Hepatocyte (in vitro differentiated cells): ENCODE data around the gene SRMS. TPM values are rescaled to one million over a fixed set of nuclear protein-coding genes. Genes with fewer than 3 reads are reported as not detected.

ENCODE experiments used
- DNase-seq: peaks from one replicate; pipeline ENCODE4 v3.0.0-alpha.2; 2016; ENCODE audit warnings: low spot score
- H2AFZ ChIP-seq: fragments of 200-600 bp; sonication (generic); 2 replicates; pipeline ENCODE4 v1.6.0; 2016; ENCODE audit warnings: antibody characterized with exemption, mild to moderate bottlenecking
- H3K27ac ChIP-seq: fragments of 200-600 bp; sonication (generic); 2 replicates; pipeline ENCODE4 v1.5.1; 2016; ENCODE audit warnings: mild to moderate bottlenecking
- H3K27me3 ChIP-seq: fragments of 200-600 bp; sonication (generic); 2 replicates; pipeline ENCODE4 v1.6.1; 2016
- H3K36me3 ChIP-seq: fragments of 200-600 bp; sonication (generic); replicated peaks from 2 replicates; pipeline ENCODE4 v1.5.1; 2016; ENCODE audit warnings: low read depth; ENCODE audit not compliant: insufficient read depth
- H3K4me1 ChIP-seq: fragments of 200-600 bp; sonication (generic); 2 replicates; pipeline ENCODE4 v1.5.1; 2016; ENCODE audit warnings: mild to moderate bottlenecking, moderate library complexity; ENCODE audit not compliant: insufficient read depth
- H3K4me2 ChIP-seq: fragments of 200-600 bp; sonication (generic); 2 replicates; pipeline ENCODE4 v1.6.0; 2016
- H3K4me3 ChIP-seq: fragments of 200-600 bp; sonication (generic); 2 replicates; pipeline ENCODE4 v1.5.1; 2016; ENCODE audit warnings: mild to moderate bottlenecking
- H3K79me2 ChIP-seq: fragments of 200-600 bp; sonication (generic); 2 replicates; pipeline ENCODE4 v1.6.0; 2017; ENCODE audit warnings: mild to moderate bottlenecking
- H3K9me2 ChIP-seq: fragments of 200-600 bp; sonication (generic); replicated peaks from 2 replicates; pipeline ENCODE4 v1.6.0; 2017; ENCODE audit warnings: mild to moderate bottlenecking; ENCODE audit not compliant: insufficient read depth
- H3K9me3 ChIP-seq: fragments of 200-600 bp; sonication (generic); 2 replicates; pipeline ENCODE4 v1.5.1; 2016; ENCODE audit warnings: low read depth, mild to moderate bottlenecking
- H4K20me1 ChIP-seq: fragments of 200-600 bp; sonication (generic); 2 replicates; pipeline ENCODE4 v1.6.0; 2016; ENCODE audit warnings: mild to moderate bottlenecking; ENCODE audit not compliant: insufficient read depth, poor library complexity, severe bottlenecking
- EZH2 ChIP-seq: fragments of 200-600 bp; sonication (generic); IDR thresholded peaks from 2 replicates; pipeline ENCODE4 v1.6.1; 2016; ENCODE audit warnings: antibody characterized with exemption, mild to moderate bottlenecking, borderline replicate concordance
- EZH2phosphoT487 ChIP-seq: fragments of 200-600 bp; sonication (generic); IDR thresholded peaks from one replicate; pipeline ENCODE4 v1.6.1; 2018; ENCODE audit warnings: antibody characterized with exemption, mild to moderate bottlenecking, low read depth, moderate library complexity; ENCODE audit not compliant: unreplicated experiment, severe bottlenecking
- WGBS: methylation state at CpG from one replicate; pipeline ENCODE4 v1.1.6; 2016; ENCODE audit warnings: low lambda C conversion rate; ENCODE audit errors: missing lambda C conversion rate; 5-methylcytosine and 5-hydroxymethylcytosine counted together
- polyA plus RNA-seq: library from polyadenylated mRNA; unstranded; fragments of >200 nt; fragmentation: Nextera tagmentation; extraction: Ambion mirVana; gene quantifications from 2 replicates; pipeline ENCODE4 v1.2.1, GENCODE V29; 2016
- total RNA-seq: library from RNA; depleted of rRNA; stranded (reverse); fragments of >200 nt; gene quantifications from 2 replicates; pipeline ENCODE4 v1.2.3, GENCODE V29; 2014
- TF ChIP-seq, protein P1 (sequence below): fragments of 200-600 bp; sonication (generic); IDR thresholded peaks from 2 replicates; pipeline ENCODE4 v1.5.1; 2016; ENCODE audit warnings: antibody characterized with exemption, mild to moderate bottlenecking; ENCODE audit not compliant: poor library complexity

Gene SRMS
- total and polyA plus RNA-seq, 2 experiments from 2014 or later, result not detected

DNA sequence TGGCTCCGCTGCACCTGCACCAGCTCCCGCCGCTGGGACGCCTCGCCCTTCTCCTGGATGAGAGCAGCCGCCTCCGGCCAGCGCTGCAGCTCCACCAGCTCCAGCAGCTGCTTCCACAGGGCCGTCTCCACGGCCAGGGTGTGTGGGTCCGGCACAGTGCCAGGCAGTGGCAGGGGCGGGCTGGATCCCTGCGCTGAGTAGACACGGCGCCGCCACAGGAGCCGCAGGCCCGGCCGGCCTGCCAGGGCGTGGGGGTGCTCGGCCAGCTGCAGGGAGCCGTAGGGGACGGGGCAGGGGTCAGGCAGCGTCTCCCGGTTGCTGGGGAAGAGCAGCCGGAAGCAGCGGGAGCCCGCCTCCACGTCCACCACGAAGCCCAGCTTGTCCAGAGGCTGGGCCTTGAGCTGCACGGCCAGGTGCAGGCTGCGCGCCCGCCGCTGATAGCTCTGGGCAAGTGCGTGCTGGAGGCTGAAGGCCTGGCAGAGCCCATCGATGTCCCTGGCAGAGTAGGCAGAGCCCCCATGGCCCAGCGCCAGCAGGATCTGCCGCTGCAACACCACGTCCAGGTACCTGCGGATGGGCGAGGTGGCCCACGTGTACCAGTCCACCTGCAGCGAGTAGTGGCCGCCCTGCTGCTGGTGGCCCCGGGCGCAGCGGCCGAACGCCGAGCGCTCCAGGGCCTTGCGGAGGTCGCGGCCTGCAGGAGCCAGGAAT lies 15.8 kb upstream of the SRMS start:
- Histone ChIP-seq H3K79me2 (no peaks in the 10 kb centered on the region), H3K4me3 (no peak overlapping the region), H3K27me3 (no peaks in the 10 kb centered on the region), H3K9me2 (no peaks in the 10 kb centered on the region), H3K27ac (no peak overlapping the region), H2AFZ (no peak overlapping the region), H4K20me1 (no peaks in the 10 kb centered on the region), H3K4me2 (no peak overlapping the region), H3K36me3 (no peaks in the 10 kb centered on the region), H3K4me1 (no peaks in the 10 kb centered on the region), H3K9me3 (no peaks in the 10 kb centered on the region)
- TF ChIP-seq, protein P1, sequence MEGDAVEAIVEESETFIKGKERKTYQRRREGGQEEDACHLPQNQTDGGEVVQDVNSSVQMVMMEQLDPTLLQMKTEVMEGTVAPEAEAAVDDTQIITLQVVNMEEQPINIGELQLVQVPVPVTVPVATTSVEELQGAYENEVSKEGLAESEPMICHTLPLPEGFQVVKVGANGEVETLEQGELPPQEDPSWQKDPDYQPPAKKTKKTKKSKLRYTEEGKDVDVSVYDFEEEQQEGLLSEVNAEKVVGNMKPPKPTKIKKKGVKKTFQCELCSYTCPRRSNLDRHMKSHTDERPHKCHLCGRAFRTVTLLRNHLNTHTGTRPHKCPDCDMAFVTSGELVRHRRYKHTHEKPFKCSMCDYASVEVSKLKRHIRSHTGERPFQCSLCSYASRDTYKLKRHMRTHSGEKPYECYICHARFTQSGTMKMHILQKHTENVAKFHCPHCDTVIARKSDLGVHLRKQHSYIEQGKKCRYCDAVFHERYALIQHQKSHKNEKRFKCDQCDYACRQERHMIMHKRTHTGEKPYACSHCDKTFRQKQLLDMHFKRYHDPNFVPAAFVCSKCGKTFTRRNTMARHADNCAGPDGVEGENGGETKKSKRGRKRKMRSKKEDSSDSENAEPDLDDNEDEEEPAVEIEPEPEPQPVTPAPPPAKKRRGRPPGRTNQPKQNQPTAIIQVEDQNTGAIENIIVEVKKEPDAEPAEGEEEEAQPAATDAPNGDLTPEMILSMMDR, result no peak
- TF ChIP-seq EZH2 (no peak), EZH2phosphoT487 (no peak)
- WGBS, result 97% methylated on average over 53 of the region's 55 CpGs
- DNase-seq, result no peak

DNA sequence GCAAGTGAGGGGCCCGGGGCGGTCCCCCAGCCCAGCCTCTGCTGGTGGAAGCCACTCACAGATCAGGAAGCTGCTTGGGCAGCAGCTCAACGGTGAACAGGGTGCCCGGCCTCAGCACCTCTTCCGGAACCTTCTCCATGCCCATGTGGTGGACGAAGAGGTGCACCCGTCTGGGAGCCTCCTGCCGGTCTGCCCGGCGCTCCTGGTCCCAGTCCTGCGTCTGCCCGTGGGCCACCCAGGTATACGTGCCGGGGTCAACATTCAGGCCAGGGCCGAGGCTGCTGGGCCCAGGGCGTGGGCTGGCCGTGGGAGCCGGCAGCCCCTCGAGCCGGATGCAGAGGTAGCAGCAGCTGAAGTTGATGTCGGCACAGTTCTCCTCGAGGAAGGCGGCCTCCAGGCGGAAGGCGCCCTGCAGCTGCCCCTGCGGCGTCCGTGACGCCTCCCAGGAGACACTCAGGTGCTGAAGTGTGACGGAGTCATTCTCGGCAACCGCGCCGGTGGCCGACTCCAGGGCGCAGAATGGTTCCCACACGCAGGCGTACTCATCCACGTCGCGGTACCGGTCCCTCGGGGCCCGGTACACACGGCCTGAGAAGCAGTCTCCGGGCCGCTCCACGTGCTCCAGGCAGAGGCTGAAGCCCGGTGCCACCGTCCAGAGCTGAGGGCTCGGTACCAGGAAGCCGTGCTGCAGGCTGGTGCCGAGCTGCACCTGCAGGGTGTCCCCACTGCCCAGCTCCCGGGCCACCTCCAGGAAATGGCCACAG lies 15.1 kb upstream of the SRMS start:
- no peaks in the 10 kb centered on the region for H3K27me3 ChIP-seq
- no peak for DNase-seq
- no peaks in the 10 kb centered on the region for H3K36me3 ChIP-seq
- no peaks in the 10 kb centered on the region for H3K4me1 ChIP-seq
- H3K9me3 ChIP-seq, result no peaks in the 10 kb centered on the region
- no peak overlapping the region for H2AFZ ChIP-seq
- H3K4me3 ChIP-seq, result no peak overlapping the region
- no peaks in the 10 kb centered on the region for H3K9me2 ChIP-seq
- H4K20me1 ChIP-seq, result no peaks in the 10 kb centered on the region
- no peaks in the 10 kb centered on the region for H3K79me2 ChIP-seq
- H3K27ac ChIP-seq, result no peak overlapping the region
- no peak overlapping the region for H3K4me2 ChIP-seq
- TF ChIP-seq, protein P1, result no peak
- no peak for TF ChIP-seq EZH2
- no peak for TF ChIP-seq EZH2phosphoT487
- 97% methylated on average over 53 of the region's 54 CpGs for WGBS

GRCh38 chr20:63561624-63562396 lies 14.3 kb upstream of the SRMS start:
- H3K9me2 ChIP-seq, result no peaks in the 10 kb centered on the region
- WGBS, result 96% methylated on average over 28 of the region's 36 CpGs

More at GRCh38 chr20:63561624-63562396, 14.3 kb upstream of the SRMS start:
- Histone ChIP-seq H3K4me1 (no peaks in the 10 kb centered on the region), H3K79me2 (no peaks in the 10 kb centered on the region), H2AFZ (no peak overlapping the region), H3K36me3 (no peaks in the 10 kb centered on the region), H4K20me1 (no peaks in the 10 kb centered on the region), H3K4me2 (no peak overlapping the region), H3K4me3 (no peak overlapping the region), H3K27me3 (no peaks in the 10 kb centered on the region), H3K27ac (no peak overlapping the region), H3K9me3 (no peaks in the 10 kb centered on the region)
- DNase-seq, result no peak
- TF ChIP-seq, protein P1, result no peak
- TF ChIP-seq EZH2 (no peak), EZH2phosphoT487 (no peak)
